Gastrocnemius medialis (tissue), 4 donors: ENCODE data around the gene SS18. TPM values are rescaled to one million over a fixed set of nuclear protein-coding genes. Genes with fewer than 3 reads are reported as not detected.
A peak's percentile ranks its signal among the peaks of the same experiment; 100 is the strongest.

Source experiments
- ATAC-seq, 2 donors: fragments of 150-250 bp; one replicate each; pipeline ENCODE4 v1.9.1; 2016
- DNase-seq, 2 donors: peaks; one replicate each; pipeline ENCODE4 v3.0.0-alpha.2; 2019
- H3K27ac ChIP-seq, 4 donors: fragments of 200-600 bp; sonication (generic); 1 replicate in 1 of 4; 2 replicates in 3 of 4; pipeline ENCODE4 v1.5.1; 2016 to 2018; ENCODE audit warnings: mild to moderate bottlenecking in 2 of 4, moderate library complexity in 1 of 4
- H3K27me3 ChIP-seq, 3 donors: fragments of 200-600 bp; sonication (generic) in 2 of 3; 1 replicate in 1 of 3; 2 replicates in 2 of 3; pipeline versions ENCODE4 v1.5.1 to v1.6.0; 2016 to 2019; ENCODE audit warnings: mild to moderate bottlenecking in 1 of 3, moderate library complexity in 1 of 3
- H3K36me3 ChIP-seq, 2 donors: fragments of 200-600 bp; sonication (generic) in 1 of 2; one replicate each; pipeline ENCODE4 v1.5.1; 2017 to 2018
- H3K4me1 ChIP-seq, 2 donors: fragments of 200-600 bp; sonication (generic) in 1 of 2; one replicate each; pipeline ENCODE4 v1.5.1; 2016 to 2017; ENCODE audit warnings: mild to moderate bottlenecking in 2 of 2
- H3K4me3 ChIP-seq, 4 donors: fragments of 200-600 bp; sonication (generic) in 3 of 4; 1 replicate in 1 of 4; 2 replicates in 3 of 4; pipeline ENCODE4 v1.5.1; 2016 to 2019; ENCODE audit warnings: mild to moderate bottlenecking in 2 of 4
- H3K9me3 ChIP-seq, 3 donors: fragments of 200-600 bp; sonication (generic) in 2 of 3; 1 replicate in 1 of 3; 2 replicates in 2 of 3; pipeline ENCODE4 v1.5.1; 2016 to 2019
- CTCF ChIP-seq, 5 experiments: fragments of 450-650 bp in 3 of 5; fragments of 200-600 bp in 2 of 5; sonication (generic) in 2 of 5; IDR thresholded peaks in 4 of 5; conservative IDR thresholded peaks in 1 of 5; 1 replicate in 4 of 5; 2 replicates in 1 of 5; pipeline ENCODE4 v1.5.1; 2016 to 2019; ENCODE audit warnings: antibody characterized with exemption in 5 of 5, mild to moderate bottlenecking in 3 of 5, moderate library complexity in 3 of 5
- POLR2A ChIP-seq, 2 donors: fragments of 450-650 bp; IDR thresholded peaks; one replicate each; pipeline ENCODE4 v1.6.1; 2017; ENCODE audit warnings: antibody characterized with exemption in 2 of 2, mild to moderate bottlenecking in 2 of 2, moderate library complexity in 2 of 2
- in situ Hi-C, 4 donors: fragments of 200-750 bp; cut with MboI; loops; one replicate each; pipeline versions ENCODE4 v1.15.0 to v1.8.0; 2017; ENCODE audit warnings: low sequenced_read_pairs in 4 of 4
- intact Hi-C: fragments of 100-400 bp; cut with DNase I; formaldehyde crosslinking; loops from one replicate; pipeline ENCODE4 v1.15.1; 2023; ENCODE audit warnings: low total_unique reads
- total RNA-seq, 4 donors: library from RNA; depleted of rRNA; stranded (reverse); fragments of >200 nt; gene quantifications; one replicate each; pipeline versions ENCODE4 v1.1.0 to v1.2.3, GENCODE V29; 2016

SS18 gene
- total RNA-seq, 4 donors from 2014 or later = 17.3 to 25.7 (median 21.6) TPM

DNA sequence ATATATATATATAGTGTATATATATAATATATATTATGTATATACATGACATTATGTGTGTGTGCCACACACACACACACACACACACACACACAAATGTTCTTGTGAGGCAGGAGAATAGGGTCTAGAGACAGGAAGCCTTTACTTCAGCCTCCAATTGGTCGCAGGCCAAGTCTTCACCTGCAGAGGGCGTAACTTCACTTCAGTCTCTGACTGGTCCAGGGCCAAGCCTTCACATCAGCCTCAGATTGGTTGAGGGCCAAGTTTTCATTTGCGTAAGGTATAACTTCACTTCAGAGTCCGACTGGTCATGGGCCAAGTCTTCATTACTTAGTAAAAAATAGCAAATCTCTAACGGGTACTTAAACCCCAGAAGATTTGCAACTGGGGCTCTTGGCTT is 13.2 kb upstream of the SS18 start:
- no peaks in the 10 kb centered on the region for H3K9me3 ChIP-seq
- in situ Hi-C loops = no loop called here
- no peak for DNase-seq
- no peaks in the 10 kb centered on the region for H3K27me3 ChIP-seq
- no peak overlapping the region for H3K4me3 ChIP-seq
- H3K4me1 ChIP-seq = no peaks in the 10 kb centered on the region
- ATAC-seq = no peak
- TF ChIP-seq CTCF (IDR thresholded peaks at IDR 0.05 in 4 of 5, conservative IDR thresholded peaks at IDR 0.05 in 1 of 5) (no peak), POLR2A (IDR thresholded peaks at IDR 0.05) (no peak)
- no peaks in the 10 kb centered on the region for H3K36me3 ChIP-seq
- intact Hi-C loops = no loop called here
- no peak overlapping the region for H3K27ac ChIP-seq

- intact Hi-C loops = loop anchor here (10.0 kb wide), 1 partner anchor 557 kb away; no protein-coding TSS in a partner anchor
- no peaks in the 10 kb centered on the region for H3K27me3 ChIP-seq
- ATAC-seq (no peak), DNase-seq (no peak)
- in situ Hi-C loops = no loop called here
- H3K27ac ChIP-seq = no peak overlapping the region
- no peaks in the 10 kb centered on the region for H3K36me3 ChIP-seq
- H3K4me1 ChIP-seq = no peaks in the 10 kb centered on the region
- TF ChIP-seq CTCF (IDR thresholded peaks at IDR 0.05 in 4 of 5, conservative IDR thresholded peaks at IDR 0.05 in 1 of 5) (no peak), POLR2A (IDR thresholded peaks at IDR 0.05) (no peak)
- no peaks in the 10 kb centered on the region for H3K9me3 ChIP-seq
- H3K4me3 ChIP-seq = no peak overlapping the region
Measured at GRCh38 chr18:26097563-26097962, 7.2 kb upstream of the SS18 start.

DNA sequence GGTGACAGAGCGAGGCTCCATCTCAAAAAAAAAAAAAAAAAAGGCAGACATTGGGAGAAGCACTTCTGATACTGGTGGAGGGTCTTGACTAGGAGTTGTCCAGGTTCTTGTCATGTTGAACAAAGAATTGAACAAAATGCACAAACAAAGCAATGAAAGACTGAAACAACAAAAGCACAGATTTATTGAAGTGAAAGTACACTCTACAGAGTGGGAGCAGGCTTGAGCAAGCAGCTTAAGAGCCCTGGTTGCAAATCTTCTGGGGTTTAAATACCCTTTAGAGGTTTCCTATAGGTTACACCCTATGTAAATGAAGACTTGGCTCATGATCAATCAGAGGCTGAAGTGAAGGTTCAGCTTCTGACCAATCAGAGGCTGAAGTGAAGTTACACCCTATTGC is 6.4 kb upstream of the SS18 start:
- H3K27me3 ChIP-seq = no peaks in the 10 kb centered on the region
- DNase-seq (no peak), ATAC-seq (no peak)
- H3K4me3 ChIP-seq = no peak overlapping the region
- H3K36me3 ChIP-seq = no peaks in the 10 kb centered on the region
- H3K27ac ChIP-seq = no peak overlapping the region
- H3K9me3 ChIP-seq = no peaks in the 10 kb centered on the region
- in situ Hi-C loops = no loop called here
- no peaks in the 10 kb centered on the region for H3K4me1 ChIP-seq
- intact Hi-C loops = loop anchor here (10.0 kb wide), 1 partner anchor 558 kb away; no protein-coding TSS in a partner anchor
- TF ChIP-seq POLR2A (IDR thresholded peaks at IDR 0.05) = no peak
- no peak for TF ChIP-seq CTCF (IDR thresholded peaks at IDR 0.05 in 4 of 5, conservative IDR thresholded peaks at IDR 0.05 in 1 of 5)

- Histone ChIP-seq H3K27me3 (no peaks in the 10 kb centered on the region), H3K4me1 (peaks cover 19 to 21% of the 10 kb centered on the region in 2 donors), H3K9me3 (no peaks in the 10 kb centered on the region), H3K4me3 (peak overlapping the region; percentile 79 to 94 (median 85)), H3K27ac (peak overlapping the region; percentile 89 to 92 (median 91)), H3K36me3 (peaks cover 0 to 11% of the 10 kb centered on the region in 2 donors)
- ATAC-seq = peak; percentile 18 to 39
- in situ Hi-C loops (no loop called here), intact Hi-C loops (loop anchor here (2.0 to 10.0 kb wide), 2 partner anchors 136 to 564 kb away; partner anchors contain the start of gene TAF4B)
- no peak for TF ChIP-seq CTCF (IDR thresholded peaks at IDR 0.05 in 4 of 5, conservative IDR thresholded peaks at IDR 0.05 in 1 of 5)
- DNase-seq = peak; percentile 25 to 67
Measured at GRCh38 chr18:26091047-26091630, 726 bp upstream of the SS18 start.
